GM23248 (cell line): ENCODE results near the gene GLRX5.

Experiments used
- EZH2 ChIP-seq: fragments of 200-600 bp; sonication (generic); IDR thresholded peaks from 2 replicates; pipeline ENCODE4 v1.6.1; 2018; ENCODE audit warnings: antibody characterized with exemption, mild to moderate bottlenecking; ENCODE audit not compliant: insufficient read depth, poor library complexity, severe bottlenecking
- EZH2phosphoT487 ChIP-seq: fragments of 200-600 bp; sonication (generic); IDR thresholded peaks from 2 replicates; pipeline ENCODE4 v1.6.1; 2018; ENCODE audit warnings: antibody characterized with exemption, moderate library complexity, mild to moderate bottlenecking, low read depth; ENCODE audit not compliant: insufficient read depth

DNA sequence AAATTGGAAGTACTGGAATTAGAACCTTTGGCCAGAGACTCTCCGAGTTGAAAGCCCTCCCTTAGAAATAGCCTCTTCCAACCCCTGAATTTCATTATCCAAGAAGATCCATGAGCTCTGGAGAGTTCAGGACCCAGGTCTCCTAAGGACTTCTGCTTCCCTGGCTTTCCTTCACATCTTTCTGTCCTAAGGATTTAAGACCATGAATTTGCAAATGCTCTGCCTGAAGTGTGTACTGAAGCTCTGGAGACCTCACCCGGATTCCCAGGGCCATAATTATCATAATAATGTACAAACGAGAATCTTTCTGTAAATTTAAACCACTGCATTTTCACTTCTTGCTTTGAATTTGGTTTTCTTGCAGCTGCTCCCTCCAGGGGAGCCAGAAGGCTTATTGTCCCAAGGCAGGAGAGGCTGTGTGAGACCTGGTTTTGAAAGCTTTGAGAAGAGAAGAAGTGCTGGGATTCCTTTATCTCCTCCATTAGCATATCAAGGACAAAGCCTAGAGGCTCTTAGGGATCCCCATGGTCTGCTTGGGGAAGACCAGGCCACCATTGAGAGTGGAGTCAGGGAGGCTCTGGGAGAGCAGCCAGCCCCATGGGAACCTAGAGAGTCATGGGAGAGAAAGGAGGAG, 41.1 kb downstream of the GLRX5 start:
- TF ChIP-seq EZH2 (no peak), EZH2phosphoT487 (no peak)
